ENCODE measurements around the gene PCSK5. TPM values are rescaled to one million over a fixed set of nuclear protein-coding genes. Genes with fewer than 3 reads are reported as not detected.

Gene PCSK5
- total RNA-seq, 1 experiment from 2014 or later, result 7.5 TPM

- H3K9me3 Mint-ChIP-seq, result no peaks in the 10 kb centered on the region
- Histone ChIP-seq H2AK5ac (ENCODE audit: insufficient read length, low read length) (no peak overlapping the region), H2BK15ac (ENCODE audit: low read depth, low read length) (no peak overlapping the region), H2BK120ac (ENCODE audit: low read depth, low read length, poor library complexity, severe bottlenecking) (no peak overlapping the region), H3K14ac (ENCODE audit: insufficient read depth, low read length) (no peak overlapping the region), H3K18ac (ENCODE audit: insufficient read length, low read depth, low read length) (no peak overlapping the region), H4K8ac (replicated peaks; ENCODE audit: insufficient read length, low read depth, low read length) (no peak overlapping the region), H2BK20ac (ENCODE audit: low read depth, low read length, poor library complexity, severe bottlenecking) (no peak overlapping the region), H3K23me2 (ENCODE audit: insufficient read length, low read depth, low read length, poor library complexity, severe bottlenecking) (no peaks in the 10 kb centered on the region), H3K23ac (ENCODE audit: insufficient read length, low read depth, low read length) (no peak overlapping the region), H2BK12ac (ENCODE audit: insufficient read length, low read depth, low read length) (no peak overlapping the region), H3K9ac (ENCODE audit: extremely low read depth, insufficient read length, low read length) (no peak overlapping the region), H3K4ac (ENCODE audit: low read depth, low read length) (no peak overlapping the region), H3T11ph (ENCODE audit: low read length) (no peak overlapping the region), H3K27ac (ENCODE audit: insufficient read length, low read depth, low read length) (no peak overlapping the region), H3K79me2 (ENCODE audit: insufficient read depth, low read length) (peaks cover 9% of the 10 kb centered on the region; the same call in 1 of the 2 replicates), H3K56ac (ENCODE audit: insufficient read length, low read depth, low read length) (no peak overlapping the region), H2AFZ (ENCODE audit: low read length) (no peak overlapping the region), H3K9me3 (ENCODE audit: control insufficient read depth, low read depth, low read length) (no peaks in the 10 kb centered on the region), H2BK5ac (ENCODE audit: insufficient read length, low read length) (no peak overlapping the region), H3K4me2 (ENCODE audit: insufficient read depth, insufficient read length, low read length) (no peak overlapping the region), H4K91ac (ENCODE audit: insufficient read length, low read depth, low read length) (no peak overlapping the region), H3K79me1 (ENCODE audit: insufficient read depth, low read depth, low read length, poor library complexity, severe bottlenecking) (no peaks in the 10 kb centered on the region), H3K27me3 (ENCODE audit: insufficient read depth, low read length) (no peaks in the 10 kb centered on the region), H3K4me1 (ENCODE audit: insufficient read depth, low read length) (peaks cover 8% of the 10 kb centered on the region; the same call in 1 of the 2 replicates), H4K20me1 (ENCODE audit: control insufficient read depth, insufficient read depth, insufficient read length) (no peaks in the 10 kb centered on the region), H4K5ac (ENCODE audit: insufficient read length, low read depth, low read length) (no peak overlapping the region)
- no peak for DNase-seq
- no peaks in the 10 kb centered on the region; a peak in 1 of 7 replicates for H3K36me3 Mint-ChIP-seq (ENCODE audit: insufficient read depth in 1 of 3, low read depth in 3 of 3)
- no peak overlapping the region for H3K27ac Mint-ChIP-seq
- no peak for TF ChIP-seq CTCF (conservative IDR thresholded peaks at IDR 0.05)
- no CpG with 5 or more reads among the region's 5 CpGs for whole genome bisulfite sequencing (ENCODE audit: extremely low coverage, insufficient read length, low lambda C conversion rate)
- H3K27me3 Mint-ChIP-seq (ENCODE audit: low read depth), result no peaks in the 10 kb centered on the region
- no peak overlapping the region for H3K4me3 Mint-ChIP-seq
- peaks cover 14 to 20% of the 10 kb centered on the region in 2 experiments for H3K4me1 Mint-ChIP-seq
Observed at GRCh38 chr9:75909776-75910175, 19.3 kb downstream of the PCSK5 start.

Data from H9 (cell line).